CD4-positive, alpha-beta T cell treated with Interleukin-15 for 4 hours (primary cell): ENCODE data around the gene CCN2.
"Not testable (repeated sequence)": the region's sequence is repeated elsewhere in the genome, so short reads cannot be mapped to it uniquely, and the experiment has no call there.

Experiments
- DNase-seq: peaks from one replicate; pipeline ENCODE4 v3.0.0-alpha.2; 2020; ENCODE audit warnings: low spot score

Gene CCN2

GRCh38 chr6:131937703-131938631 is 13.2 kb downstream of the CCN2 start:
- no peak for DNase-seq

- DNase-seq, result no peak
These were observed 13.9 kb downstream of the CCN2 start for GRCh38 chr6:131937226-131937625.

- DNase-seq, result no peak
These were observed 15.0 kb downstream of the CCN2 start for GRCh38 chr6:131936156-131936555.

- no peak for DNase-seq
These were observed 20.0 kb downstream of the CCN2 start for GRCh38 chr6:131931063-131931750.

GRCh38 chr6:131929976-131930375 is 21.2 kb downstream of the CCN2 start:
- DNase-seq, result no peak

- DNase-seq, result no peak
These were observed 21.9 kb downstream of the CCN2 start for GRCh38 chr6:131929264-131929663.

- no peak for DNase-seq
These were observed 26.2 kb downstream of the CCN2 start for GRCh38 chr6:131924881-131925474.

GRCh38 chr6:131923356-131923755 is 27.8 kb downstream of the CCN2 start:
- DNase-seq, result no peak

- DNase-seq, result no peak
These were observed 30.5 kb downstream of the CCN2 start for GRCh38 chr6:131920656-131921055.

GRCh38 chr6:131918650-131919355 is 32.4 kb downstream of the CCN2 start:
- no peak for DNase-seq

GRCh38 chr6:131917763-131918649 is 33.2 kb downstream of the CCN2 start:
- DNase-seq, result no peak

GRCh38 chr6:131917318-131917717 is 33.9 kb downstream of the CCN2 start:
- no peak for DNase-seq

GRCh38 chr6:131916847-131917246 is 34.3 kb downstream of the CCN2 start:
- DNase-seq, result no peak

GRCh38 chr6:131916091-131916796 is 34.9 kb downstream of the CCN2 start:
- not testable (repeated sequence) for DNase-seq

GRCh38 chr6:131914967-131915751 is 36.0 kb downstream of the CCN2 start:
- peak; percentile 56 for DNase-seq

GRCh38 chr6:131914234-131914633 is 36.9 kb downstream of the CCN2 start:
- DNase-seq, result no peak

- DNase-seq, result no peak
These were observed 39.2 kb downstream of the CCN2 start for GRCh38 chr6:131911951-131912350.

GRCh38 chr6:131910956-131911355 is 40.2 kb downstream of the CCN2 start:
- DNase-seq, result no peak

- no peak for DNase-seq
These were observed 41.0 kb downstream of the CCN2 start for GRCh38 chr6:131910219-131910589.
